Activated naive CD8-positive, alpha-beta T cell (primary cell): ENCODE data around the gene ANP32D.
A peak's percentile ranks its signal among the peaks of the same experiment; 100 is the strongest.
"Not testable (repeated sequence)": the region's sequence is repeated elsewhere in the genome, so short reads cannot be mapped to it uniquely, and the experiment has no call there.

Experiments used
- H3K27ac Mint-ChIP-seq: one replicate; pipeline ENCODE4 v1.8.0; 2021; ENCODE audit warnings: mixed read lengths
- H3K27me3 Mint-ChIP-seq: one replicate; pipeline ENCODE4 v1.8.0; 2021; ENCODE audit warnings: mixed read lengths
- H3K36me3 Mint-ChIP-seq: one replicate; pipeline ENCODE4 v1.8.0; 2021; ENCODE audit warnings: mixed read lengths
- H3K4me1 Mint-ChIP-seq: one replicate; pipeline ENCODE4 v1.8.0; 2021; ENCODE audit warnings: low read depth, mixed read lengths
- H3K4me3 Mint-ChIP-seq: one replicate; pipeline ENCODE4 v1.8.0; 2021; ENCODE audit warnings: mild to moderate bottlenecking, mixed read lengths
- H3K9me3 Mint-ChIP-seq: one replicate; pipeline ENCODE4 v1.8.0; 2021; ENCODE audit warnings: low read depth, mixed read lengths

ANP32D gene

DNA sequence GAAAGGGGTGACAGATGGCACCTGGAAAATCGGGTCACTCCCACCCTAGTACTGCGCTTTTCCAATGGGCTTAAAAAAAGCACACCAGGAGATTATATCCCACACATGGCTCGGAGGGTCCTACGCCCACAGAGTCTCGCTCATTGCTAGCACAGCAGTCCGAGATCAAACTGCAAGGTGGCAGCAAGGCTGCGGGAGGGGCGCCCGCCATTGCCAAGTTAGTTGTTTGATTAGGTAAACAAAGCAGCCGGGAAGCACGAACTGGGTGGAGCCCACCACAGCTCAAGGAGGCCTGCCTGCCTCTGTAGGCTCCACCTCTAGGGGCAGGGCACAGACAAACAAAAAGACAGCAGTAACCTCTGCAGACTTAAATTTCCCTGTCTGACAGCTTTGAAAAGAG, 2.1 kb downstream of the ANP32D start:
- Mint-ChIP-seq H3K36me3 (peaks cover 19% of the 10 kb centered on the region), H3K9me3 (peaks cover 20% of the 10 kb centered on the region), H3K27me3 (peaks cover 18% of the 10 kb centered on the region)
- not testable (repeated sequence) for H3K4me1 Mint-ChIP-seq, H3K4me3 Mint-ChIP-seq, H3K27ac Mint-ChIP-seq

DNA sequence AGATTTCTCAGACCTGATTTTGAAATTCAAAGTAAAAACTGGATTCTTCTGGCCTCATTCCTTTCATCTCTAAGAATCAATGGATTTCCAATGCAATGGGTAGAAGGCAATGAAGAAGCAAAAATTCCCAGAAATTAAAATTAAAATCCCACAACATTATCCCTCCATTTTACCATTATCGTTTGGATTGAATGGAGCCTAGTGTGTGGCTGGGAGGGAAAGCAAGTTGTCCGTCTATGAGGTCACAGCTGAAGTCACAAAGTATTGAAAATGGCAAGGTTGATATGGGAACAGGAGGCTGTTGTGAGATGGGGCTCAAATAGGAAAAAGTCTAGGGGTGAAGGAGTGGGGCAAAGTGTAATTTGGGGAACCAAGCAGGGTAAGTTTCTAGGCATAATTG, 9.8 kb downstream of the ANP32D start, which contains the start of gene C12orf54:
C12orf54 (plus strand) TSS at position 301 of the 400 bp plus-strand sequence. CDS start 799 bp downstream, outside the sequence.
- no peak within 1 kb of the TSS for H3K4me3 Mint-ChIP-seq
- H3K36me3 Mint-ChIP-seq, result no peaks in the 10 kb centered on the region
- no peak within 1 kb of the TSS for H3K27ac Mint-ChIP-seq
- no peaks in the 10 kb centered on the region for H3K4me1 Mint-ChIP-seq
- H3K27me3 Mint-ChIP-seq, result no peaks in the 10 kb centered on the region
- H3K9me3 Mint-ChIP-seq, result peaks cover 5% of the 10 kb centered on the region

DNA sequence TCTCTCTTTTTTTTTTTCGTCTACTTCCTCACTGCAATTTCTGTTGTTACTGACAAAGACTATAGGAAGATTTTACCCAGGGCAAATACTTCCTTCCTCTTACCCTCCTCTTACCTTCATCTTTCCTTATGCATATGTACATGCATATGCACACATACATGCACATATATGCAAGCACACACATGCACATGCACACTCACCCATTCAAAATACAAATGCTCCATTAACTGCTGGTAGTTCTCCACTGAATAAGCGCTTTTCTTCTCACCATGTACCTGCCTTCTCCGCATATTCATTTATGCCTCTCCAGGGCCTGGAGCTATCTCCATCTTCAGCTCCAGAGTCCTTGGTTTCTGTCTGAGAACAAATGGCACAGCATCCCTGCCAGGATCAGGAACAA, 10.6 kb downstream of the ANP32D start:
- no peaks in the 10 kb centered on the region for H3K36me3 Mint-ChIP-seq
- no peak overlapping the region for H3K4me3 Mint-ChIP-seq
- H3K27me3 Mint-ChIP-seq, result no peaks in the 10 kb centered on the region
- H3K27ac Mint-ChIP-seq, result no peak overlapping the region
- H3K4me1 Mint-ChIP-seq, result no peaks in the 10 kb centered on the region
- H3K9me3 Mint-ChIP-seq, result peaks cover 5% of the 10 kb centered on the region

DNA sequence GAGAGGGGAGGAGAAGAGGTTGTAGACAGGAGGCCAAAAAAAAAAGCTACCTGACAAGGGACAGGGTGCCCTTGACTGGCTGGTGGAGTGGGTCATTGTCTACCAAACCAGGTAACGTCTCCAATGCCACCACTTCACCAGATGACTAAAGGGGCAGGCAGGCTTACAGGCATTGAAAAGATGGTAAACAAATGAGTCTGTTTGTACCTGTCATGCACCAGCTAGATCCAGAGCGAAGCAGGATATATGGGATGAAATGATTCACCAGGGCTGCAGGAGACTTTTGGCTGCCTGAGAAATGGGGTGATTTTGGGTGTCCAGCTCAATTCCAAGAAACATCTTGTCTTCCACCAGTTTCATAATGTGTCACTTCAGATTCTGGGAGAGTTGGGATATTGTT, 13.9 kb downstream of the ANP32D start:
- Mint-ChIP-seq H3K9me3 (no peaks in the 10 kb centered on the region), H3K4me1 (no peaks in the 10 kb centered on the region), H3K27me3 (no peaks in the 10 kb centered on the region), H3K4me3 (no peak overlapping the region), H3K36me3 (no peaks in the 10 kb centered on the region), H3K27ac (no peak overlapping the region)

DNA sequence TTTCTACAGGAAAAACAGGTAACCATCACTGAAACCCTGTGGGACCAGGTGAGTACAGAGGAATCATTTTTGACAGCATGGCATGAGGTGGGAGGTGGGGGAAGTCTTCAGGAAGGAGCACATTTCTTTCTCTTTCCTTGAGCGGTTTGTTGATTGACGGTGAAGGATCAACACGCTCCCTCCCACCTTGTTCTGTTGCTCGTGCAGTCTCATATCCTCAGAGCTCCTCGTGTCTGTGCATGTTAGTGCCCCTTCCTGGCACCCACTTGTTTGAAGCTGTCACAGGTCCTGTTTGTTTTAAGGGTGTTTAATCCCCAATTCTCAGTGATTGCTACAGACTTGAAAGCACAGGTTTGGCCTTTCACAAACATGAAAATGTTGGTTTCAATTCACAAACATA, 14.3 kb downstream of the ANP32D start:
- H3K27ac Mint-ChIP-seq, result no peak overlapping the region
- no peaks in the 10 kb centered on the region for H3K9me3 Mint-ChIP-seq
- H3K4me1 Mint-ChIP-seq, result no peaks in the 10 kb centered on the region
- no peak overlapping the region for H3K4me3 Mint-ChIP-seq
- no peaks in the 10 kb centered on the region for H3K27me3 Mint-ChIP-seq
- H3K36me3 Mint-ChIP-seq, result no peaks in the 10 kb centered on the region

DNA sequence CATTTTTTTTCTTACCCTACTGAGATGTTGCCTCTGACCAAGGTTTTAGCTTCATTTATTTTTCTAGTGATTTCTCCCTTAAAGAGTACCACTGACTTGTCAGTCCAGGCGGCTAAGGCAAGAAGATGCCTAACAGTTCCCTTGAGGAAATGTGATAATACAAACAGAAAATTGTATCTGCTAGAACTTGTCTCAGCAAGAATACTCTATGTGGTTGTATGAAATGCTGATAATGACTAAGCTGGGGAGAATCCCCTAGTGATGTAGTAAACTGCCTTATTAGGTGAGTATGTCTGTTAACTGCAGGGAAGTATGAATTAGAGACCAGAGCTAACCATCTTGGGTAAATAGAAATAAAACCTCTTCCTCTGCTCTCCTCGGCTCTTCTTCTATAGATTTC, 16.7 kb downstream of the ANP32D start:
- Mint-ChIP-seq H3K36me3 (no peaks in the 10 kb centered on the region), H3K4me3 (no peak overlapping the region), H3K27me3 (no peaks in the 10 kb centered on the region), H3K4me1 (no peaks in the 10 kb centered on the region), H3K9me3 (no peaks in the 10 kb centered on the region), H3K27ac (no peak overlapping the region)

DNA sequence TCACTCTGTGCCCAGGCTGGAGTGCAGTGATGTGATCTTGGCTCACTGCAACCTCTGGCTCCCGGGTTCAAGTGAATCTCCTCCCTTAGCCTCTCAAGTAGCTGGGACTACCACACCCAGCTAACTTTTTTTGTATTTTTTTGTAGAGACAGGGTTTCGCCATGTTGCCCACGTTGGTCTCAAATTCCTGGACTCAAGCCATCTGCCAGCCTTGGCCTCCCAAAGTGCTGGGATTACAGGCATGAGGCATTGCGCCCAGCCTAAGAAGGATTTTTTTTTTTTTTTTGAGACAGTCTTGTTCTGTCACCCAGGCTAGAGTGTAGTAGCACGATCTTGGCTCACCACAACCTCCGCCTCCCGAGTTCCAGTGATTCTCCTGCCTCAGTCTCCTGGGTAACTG, 17.1 kb downstream of the ANP32D start:
- H3K27me3 Mint-ChIP-seq, H3K9me3 Mint-ChIP-seq, H3K4me1 Mint-ChIP-seq, H3K27ac Mint-ChIP-seq, H3K36me3 Mint-ChIP-seq, H3K4me3 Mint-ChIP-seq: not testable (repeated sequence)

DNA sequence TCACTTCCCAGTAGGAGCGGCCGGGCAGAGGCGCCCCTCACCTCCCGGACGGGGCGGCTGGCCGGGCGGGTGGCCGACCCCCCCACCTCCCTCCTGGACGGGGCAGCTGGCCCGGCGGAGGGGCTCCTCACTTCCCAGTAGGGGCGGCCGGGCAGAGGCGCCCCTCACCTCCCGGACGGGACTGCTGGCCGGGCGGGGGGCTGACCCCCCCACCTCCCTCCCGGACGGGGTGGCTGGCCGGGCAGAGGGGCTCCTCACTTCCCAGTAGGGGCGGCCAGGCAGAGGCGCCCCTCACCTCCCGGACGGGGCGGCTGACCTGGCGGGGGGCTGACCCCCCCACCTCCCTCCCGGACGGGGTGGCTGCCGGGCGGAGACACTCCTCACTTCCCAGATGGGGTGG, 27.9 kb downstream of the ANP32D start:
- H3K27ac Mint-ChIP-seq, result not testable (repeated sequence)

DNA sequence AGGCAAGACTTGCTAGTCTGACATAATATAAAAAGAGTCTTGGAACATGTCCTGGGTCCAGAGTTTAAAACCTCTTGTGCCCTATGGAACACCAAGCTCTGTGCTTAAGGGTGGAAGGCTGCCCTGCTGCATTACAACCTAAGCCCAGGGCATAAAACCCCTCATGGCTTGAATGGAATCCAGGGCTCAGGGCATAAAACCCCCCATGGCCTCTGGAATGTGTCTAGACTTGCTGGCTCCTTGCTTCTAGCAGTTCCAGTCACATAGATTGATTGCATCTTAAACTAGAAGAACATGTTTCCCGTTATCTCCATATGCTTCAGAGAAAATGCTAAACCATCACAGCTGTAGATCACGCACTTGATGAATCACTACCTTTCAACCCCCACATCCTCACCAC, 34.5 kb downstream of the ANP32D start:
- not testable (repeated sequence) for H3K4me3 Mint-ChIP-seq, H3K27me3 Mint-ChIP-seq, H3K9me3 Mint-ChIP-seq, H3K27ac Mint-ChIP-seq, H3K36me3 Mint-ChIP-seq, H3K4me1 Mint-ChIP-seq

More for the DNA sequence above, 27.9 kb downstream of the ANP32D start:
- H3K36me3 Mint-ChIP-seq, H3K9me3 Mint-ChIP-seq, H3K4me1 Mint-ChIP-seq, H3K27me3 Mint-ChIP-seq, H3K4me3 Mint-ChIP-seq: not testable (repeated sequence)

DNA sequence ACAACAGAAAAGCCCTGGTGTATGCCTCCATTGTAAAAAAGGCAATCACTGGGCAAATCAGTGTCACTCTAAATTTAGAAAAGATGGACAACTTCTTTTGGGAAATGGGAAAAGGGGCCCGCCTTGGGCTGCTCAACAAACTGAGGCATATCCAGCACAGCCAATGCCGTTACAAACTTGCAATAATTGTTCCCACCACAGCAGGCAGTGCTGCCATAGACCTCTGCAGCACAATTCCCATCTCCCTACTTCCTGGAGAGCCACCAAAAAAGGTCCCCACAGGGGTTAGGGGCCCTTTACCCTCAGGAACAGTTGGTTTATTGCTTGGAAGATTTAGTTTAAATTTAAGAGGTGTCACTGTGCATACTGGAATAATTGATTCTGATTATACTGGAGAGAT, 36.6 kb downstream of the ANP32D start:
- Mint-ChIP-seq H3K27me3 (no peaks in the 10 kb centered on the region), H3K4me3 (no peak overlapping the region), H3K4me1 (peaks cover 4% of the 10 kb centered on the region), H3K9me3 (peaks cover 6% of the 10 kb centered on the region), H3K36me3 (peaks cover 5% of the 10 kb centered on the region), H3K27ac (no peak overlapping the region)

DNA sequence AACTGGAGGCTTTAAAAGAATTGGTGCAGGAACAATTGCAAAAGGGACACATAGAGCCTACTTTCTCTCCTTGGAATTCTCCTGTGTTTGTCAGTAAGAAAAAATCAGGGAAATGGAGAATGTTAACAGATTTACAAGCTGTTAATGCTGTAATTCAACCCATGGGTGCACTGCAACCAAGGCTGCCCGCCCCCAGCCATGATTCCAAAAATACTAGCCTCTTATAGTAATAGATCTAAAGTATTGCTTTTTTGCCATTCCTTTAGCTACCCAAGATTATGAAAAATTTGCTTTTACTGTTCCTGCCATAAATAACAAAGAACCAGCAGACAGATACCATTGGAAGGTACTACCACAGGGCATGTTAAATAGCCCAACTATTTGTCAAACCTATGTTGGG, 37.8 kb downstream of the ANP32D start:
- H3K9me3 Mint-ChIP-seq, result peaks cover 6% of the 10 kb centered on the region
- H3K36me3 Mint-ChIP-seq, result peaks cover 7% of the 10 kb centered on the region
- H3K27me3 Mint-ChIP-seq, result no peaks in the 10 kb centered on the region
- H3K4me1 Mint-ChIP-seq, result peaks cover 4% of the 10 kb centered on the region
- no peak overlapping the region for H3K4me3 Mint-ChIP-seq
- H3K27ac Mint-ChIP-seq, result no peak overlapping the region

DNA sequence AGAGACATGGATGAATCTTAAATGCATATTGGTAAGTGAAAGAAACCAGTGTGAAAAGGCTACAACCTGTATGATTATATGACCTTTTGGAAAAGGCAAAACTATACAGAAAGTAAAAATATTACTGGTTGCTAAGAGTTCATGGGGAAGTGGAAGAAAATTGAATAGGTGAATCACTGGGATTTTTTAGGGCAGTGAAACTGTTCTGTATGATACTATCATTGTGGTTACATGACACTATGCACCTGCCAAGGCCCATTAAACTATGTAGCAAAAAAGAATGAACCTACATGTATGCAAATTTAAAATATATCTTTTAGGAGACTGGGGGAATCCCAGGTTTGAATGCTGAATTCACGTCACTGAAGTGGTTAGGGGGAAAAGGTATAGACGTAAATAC, 40.5 kb downstream of the ANP32D start:
- Mint-ChIP-seq H3K27me3 (no peaks in the 10 kb centered on the region), H3K36me3 (peaks cover 7% of the 10 kb centered on the region), H3K4me1 (peaks cover 4% of the 10 kb centered on the region), H3K9me3 (peaks cover 6% of the 10 kb centered on the region), H3K27ac (peak overlapping the region; percentile 78), H3K4me3 (no peak overlapping the region)

DNA sequence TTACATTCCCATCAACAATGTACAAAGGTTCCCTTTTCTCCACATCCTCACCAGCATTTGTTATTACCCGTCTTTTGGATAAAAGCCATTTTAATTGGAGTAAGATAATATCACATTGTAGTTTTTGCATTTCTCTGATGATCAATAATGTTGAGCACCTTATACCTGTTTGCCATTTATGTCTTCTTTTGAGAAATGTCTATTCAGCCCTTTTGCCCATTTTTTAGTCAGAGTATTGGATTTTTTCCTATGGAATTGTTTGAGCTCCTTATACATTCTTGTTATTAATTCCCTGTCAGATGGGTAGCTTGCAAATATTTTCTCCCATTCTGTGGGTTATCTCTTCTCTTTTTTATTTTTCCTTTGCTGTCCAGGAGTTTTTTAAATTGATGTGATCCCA, 42.4 kb downstream of the ANP32D start:
- Mint-ChIP-seq H3K27me3 (no peaks in the 10 kb centered on the region), H3K27ac (no peak overlapping the region), H3K36me3 (peaks cover 5% of the 10 kb centered on the region), H3K4me3 (no peak overlapping the region), H3K9me3 (peaks cover 6% of the 10 kb centered on the region), H3K4me1 (peaks cover 4% of the 10 kb centered on the region)

DNA sequence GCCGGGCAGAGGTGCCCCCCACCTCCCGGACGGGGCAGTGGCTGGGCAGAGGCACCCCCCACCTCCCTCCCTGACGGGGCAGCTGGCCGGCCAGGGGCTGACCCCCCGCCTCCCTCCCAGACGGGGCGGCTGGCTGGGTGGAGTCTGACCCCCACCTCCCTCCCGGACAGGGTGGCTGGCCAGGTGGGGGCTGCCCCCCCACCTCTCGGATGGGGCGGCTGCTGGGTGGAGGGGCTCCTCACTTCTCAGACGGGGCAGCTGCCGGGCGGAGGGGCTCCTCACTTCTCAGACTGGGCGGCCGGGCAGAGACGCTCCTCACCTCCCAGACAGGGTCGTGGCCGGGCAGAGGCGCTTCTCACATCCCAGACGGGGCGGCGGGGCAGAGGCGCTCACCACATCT, 48.0 kb downstream of the ANP32D start:
- H3K36me3 Mint-ChIP-seq, H3K27ac Mint-ChIP-seq, H3K4me1 Mint-ChIP-seq, H3K27me3 Mint-ChIP-seq, H3K4me3 Mint-ChIP-seq, H3K9me3 Mint-ChIP-seq: not testable (repeated sequence)
